ENCODE data around the gene HIBCH. TPM values are rescaled to one million over a fixed set of nuclear protein-coding genes. Genes with fewer than 3 reads are reported as not detected.

The HIBCH gene
- total and polyA plus RNA-seq, 9 of the 15 experiments (the other 6 are each of a cell fraction or from before 2014, with no cell fraction given) = 17.0 to 65.4 (median 28.3) TPM

GRCh38 chr2:190319555-190320498 is at the start of gene HIBCH (continued):
- TF ChIP-seq E2F4 (CRISPR knock-in tag; IDR thresholded peaks at IDR 0.05; ENCODE audit: low read depth) = no peak
- TF ChIP-seq HDAC8 (tag; IDR thresholded peaks at IDR 0.05) = no peak
- no peak for TF ChIP-seq XRCC4 (IDR thresholded peaks at IDR 0.05; ENCODE audit: extremely low read depth, insufficient read depth, insufficient read length)
- TF ChIP-seq CHAMP1 (IDR thresholded peaks at IDR 0.05) = peak; percentile 90
- TF ChIP-seq MAFF (IDR thresholded peaks at IDR 0.05; ENCODE audit: low read length) = no peak
- no peak for TF ChIP-seq ZNF140 (CRISPR knock-in tag; IDR thresholded peaks at IDR 0.05)
- TF ChIP-seq ARID3B (CRISPR knock-in tag; IDR thresholded peaks at IDR 0.05; ENCODE audit: borderline replicate concordance) = no peak
- TF ChIP-seq NCOR1 (IDR thresholded peaks at IDR 0.05) = no peak
- no peak for TF ChIP-seq NR4A1 (CRISPR knock-in tag; IDR thresholded peaks at IDR 0.05)
- TF ChIP-seq NR4A1 (tag; IDR thresholded peaks at IDR 0.05) = no peak
- TF ChIP-seq MNT (conservative IDR thresholded peaks at IDR 0.05) = peak in 1 of 2 experiments; percentile 58; a peak in 1 of 4 replicates
- TF ChIP-seq ZNF780A (CRISPR knock-in tag; IDR thresholded peaks at IDR 0.05) = no peak
- TF ChIP-seq ZNF507 (tag; conservative IDR thresholded peaks at IDR 0.05) = no peak
- TF ChIP-seq FOXM1 (IDR thresholded peaks at IDR 0.05; ENCODE audit: low read depth) = peak; percentile 65
- no peak for TF ChIP-seq FOXM1 (CRISPR knock-in tag; IDR thresholded peaks at IDR 0.05; ENCODE audit: low read depth)
- TF ChIP-seq NR3C1 (CRISPR knock-in tag; IDR thresholded peaks at IDR 0.05) = no peak
- peak; percentile 42; the same call in 1 of the 2 replicates for TF ChIP-seq TCF3 (CRISPR knock-in tag; IDR thresholded peaks at IDR 0.05)
- TF ChIP-seq POLR2G (IDR thresholded peaks at IDR 0.05; ENCODE audit: low read depth, low read length) = peak; percentile 91
- 0 out of 2 replicates have a peak, but pooled peaks have one; percentile 14 for TF ChIP-seq TCF7 (IDR thresholded peaks at IDR 0.05; ENCODE audit: borderline replicate concordance)
- TF ChIP-seq CTBP1 (IDR thresholded peaks at IDR 0.05; ENCODE audit: borderline replicate concordance) = peak; percentile 73; the same call in 1 of the 2 replicates
- TF ChIP-seq PPARD (CRISPR knock-in tag; IDR thresholded peaks at IDR 0.05) = no peak
- no peak for TF ChIP-seq ZNF232 (CRISPR knock-in tag; IDR thresholded peaks at IDR 0.05)
- TF ChIP-seq HLTF (IDR thresholded peaks at IDR 0.05) = no peak

Data from K562 (cell line).